Activated T-cell treated with anti-CD3 and anti-CD28 coated beads, Interleukin-2, amount 50 U/mL, for 48 hours (primary cell): Measurements from ENCODE around the gene MPP2.
A peak's percentile ranks its signal among the peaks of the same experiment; 100 is the strongest.
"Not testable (repeated sequence)": the region's sequence is repeated elsewhere in the genome, so short reads cannot be mapped to it uniquely, and the experiment has no call there.

Experiments used
- DNase-seq, 2 experiments: peaks; one replicate each; pipeline ENCODE4 v3.0.0-alpha.2; 2020

Gene MPP2

DNA sequence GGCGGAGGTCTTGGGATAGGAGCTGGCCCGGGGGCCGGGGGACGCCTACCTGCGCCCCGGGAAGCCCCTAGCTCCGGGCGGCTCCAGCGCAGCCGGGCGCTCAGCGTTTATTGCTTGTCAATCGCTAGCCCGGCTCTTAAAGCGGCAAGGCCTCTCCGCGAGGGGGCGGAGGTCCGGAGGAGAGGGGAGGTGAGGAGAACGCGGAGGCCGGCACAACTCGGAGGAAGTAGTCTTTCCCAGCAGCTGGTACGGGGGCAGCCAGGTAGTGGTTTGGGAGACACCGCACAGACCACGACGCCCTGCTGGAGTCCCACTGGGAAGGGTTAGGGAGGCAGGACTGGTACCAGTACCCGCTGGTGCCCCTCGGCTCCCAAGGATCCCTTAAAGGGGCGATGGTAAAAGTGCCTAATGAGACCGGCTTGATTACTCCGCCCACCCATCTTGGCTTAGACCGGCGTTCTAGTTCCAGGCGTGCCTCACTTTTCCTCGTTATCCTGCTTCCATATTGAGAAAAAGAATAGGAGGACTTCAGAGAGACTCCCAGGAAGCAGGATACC lies at the start of gene MPP2:
MPP2 (minus strand) TSS at position 112 of the 557 bp plus-strand sequence. CDS start 3,076 bp downstream, outside the sequence.
- DNase-seq = peak; percentile 74 to 77

GRCh38 chr17:43956222-43956621 lies 48.9 kb upstream of the MPP2 start:
- DNase-seq = no peak

DNA sequence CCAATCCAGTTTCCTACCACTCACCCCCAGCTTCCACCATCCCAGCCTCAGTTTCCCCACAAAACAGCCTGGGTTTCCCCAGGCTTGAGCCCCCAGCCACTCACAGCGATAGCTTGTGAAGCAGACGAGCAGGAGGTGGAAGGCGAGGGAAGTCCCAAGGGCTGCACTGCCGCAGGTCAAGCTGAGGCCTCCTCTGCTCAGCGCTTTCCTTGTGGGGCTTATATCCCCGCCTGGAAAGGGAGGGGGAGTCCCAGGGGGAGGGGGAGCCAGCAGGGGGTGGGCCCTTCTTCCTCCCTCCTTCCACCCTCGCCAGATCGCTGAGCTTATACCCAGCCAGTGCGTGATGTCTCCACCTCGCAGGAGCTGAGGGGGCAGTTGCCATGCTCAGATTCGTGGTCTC lies 46.4 kb upstream of the MPP2 start, which contains the start of gene PYY:
PYY (minus strand) TSS at position 195 of the 400 bp plus-strand sequence. CDS start 457 bp downstream, outside the sequence.
- no peak for DNase-seq

GRCh38 chr17:43952724-43953666 lies 45.7 kb upstream of the MPP2 start:
- no peak for DNase-seq

DNA sequence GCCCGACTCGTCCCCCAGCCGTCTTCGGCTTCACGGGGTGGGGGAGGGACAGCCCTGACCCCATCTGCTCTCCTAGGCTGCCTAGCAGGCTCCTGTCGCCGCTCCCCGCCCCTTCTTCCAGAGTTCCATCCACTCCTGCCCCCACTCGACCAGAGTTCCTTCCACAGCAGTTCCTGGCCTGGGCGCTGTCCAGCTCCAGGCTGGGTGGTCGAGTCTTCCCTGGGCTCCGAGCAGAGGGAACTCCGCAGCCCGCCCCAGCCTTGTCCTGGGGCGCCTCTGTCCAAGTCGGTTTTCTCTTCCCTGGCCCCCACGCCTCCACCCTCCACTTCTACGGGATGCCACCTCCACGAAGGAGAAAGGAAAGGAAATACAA lies 45.0 kb upstream of the MPP2 start:
- no peak for DNase-seq

DNA sequence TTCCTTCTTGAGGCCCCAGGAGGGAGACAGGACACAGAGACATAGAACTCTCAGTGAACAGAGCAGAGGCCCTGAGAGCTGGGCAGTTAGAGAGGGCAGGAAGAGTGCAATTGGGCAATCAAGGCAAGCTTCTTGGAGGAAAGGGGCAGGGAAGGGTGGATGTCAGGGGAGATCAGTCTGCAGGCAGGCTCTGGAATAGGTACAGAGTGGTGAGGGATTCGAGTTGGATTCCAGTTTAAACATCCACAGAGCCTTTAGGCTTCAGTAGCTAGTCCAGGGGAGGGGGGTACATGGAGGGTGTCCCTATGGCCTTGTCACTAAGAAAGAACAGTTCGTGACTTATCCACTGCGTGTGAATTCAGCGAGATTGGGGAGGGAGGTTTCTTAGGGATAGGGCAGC lies 44.4 kb upstream of the MPP2 start:
- no peak for DNase-seq

- DNase-seq = no peak
These were observed 43.2 kb upstream of the MPP2 start for GRCh38 chr17:43950554-43950953.

GRCh38 chr17:43949781-43950180 lies 42.4 kb upstream of the MPP2 start:
- DNase-seq = no peak

GRCh38 chr17:43946781-43947180 lies 39.4 kb upstream of the MPP2 start:
- DNase-seq = no peak

GRCh38 chr17:43945074-43945829 lies 37.9 kb upstream of the MPP2 start:
- DNase-seq = no peak

GRCh38 chr17:43942051-43942685 lies 34.8 kb upstream of the MPP2 start, which contains the start of gene PPY:
Gene PPY, minus strand, starts transcription at chr17:43942476. Its CDS starts 822 bp downstream, at chr17:43941654.
- no peak for DNase-seq

- DNase-seq = peak; percentile 45 to 59
These were observed 33.3 kb upstream of the MPP2 start for GRCh38 chr17:43940630-43941029.

- no peak for DNase-seq
These were observed 32.5 kb upstream of the MPP2 start for GRCh38 chr17:43939886-43940285.

DNA sequence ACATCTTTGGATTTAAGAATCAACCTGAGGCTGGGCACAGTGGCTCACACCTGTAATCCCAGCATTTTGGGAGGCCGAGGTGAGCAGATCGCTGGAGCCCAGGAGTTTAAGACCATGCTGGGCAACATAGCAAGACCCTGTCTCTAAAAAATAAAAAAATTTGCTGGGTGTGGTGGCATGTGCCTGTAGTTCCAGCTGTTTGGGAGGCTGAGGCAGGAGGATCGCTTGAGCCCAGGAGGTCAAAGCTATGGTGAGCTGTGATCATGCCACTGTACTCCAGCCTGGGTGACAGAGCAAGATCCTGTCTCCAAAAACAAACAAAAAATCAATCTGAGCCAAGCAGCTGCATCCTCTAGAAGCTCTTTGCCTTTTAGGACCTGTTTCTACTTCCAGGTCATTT lies 32.1 kb upstream of the MPP2 start:
- not testable (repeated sequence) for DNase-seq

DNA sequence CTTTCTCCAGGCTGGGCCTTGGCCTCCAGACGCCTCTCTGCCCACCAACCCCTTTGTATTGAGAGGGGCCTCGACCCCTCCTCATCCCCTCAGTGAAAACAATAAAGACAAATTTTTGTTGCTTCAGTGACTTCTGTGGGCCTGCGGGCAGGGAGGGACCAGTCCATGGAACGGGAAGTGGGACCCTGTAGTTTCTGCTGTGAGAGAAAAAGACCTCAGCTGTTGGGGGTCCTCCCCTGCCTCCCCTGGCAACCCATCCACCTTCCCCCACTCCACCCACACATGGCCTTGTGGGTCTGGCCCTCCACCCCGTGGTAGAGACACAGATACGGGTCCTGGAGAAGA lies 31.5 kb upstream of the MPP2 start:
- DNase-seq = no peak

GRCh38 chr17:43936434-43936833 lies 29.1 kb upstream of the MPP2 start:
- DNase-seq = no peak

DNA sequence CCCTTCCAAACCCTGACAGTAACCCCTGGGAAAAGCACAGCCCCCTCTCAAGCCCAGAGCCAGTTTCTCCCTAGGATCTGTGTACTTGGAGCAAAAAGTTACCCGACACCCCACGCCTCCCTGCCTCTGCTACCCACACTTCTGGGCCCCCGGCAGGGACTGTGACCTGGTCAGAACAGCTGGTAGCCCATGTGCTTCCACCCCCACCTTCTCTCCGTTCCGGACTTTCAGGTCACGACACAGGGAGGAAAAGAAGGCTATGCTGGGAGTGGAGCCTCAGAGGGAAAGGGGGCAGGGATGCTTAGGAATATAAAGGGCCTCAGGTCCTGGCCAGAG lies 28.6 kb upstream of the MPP2 start:
- no peak for DNase-seq

- no peak for DNase-seq
These were observed 28.0 kb upstream of the MPP2 start for GRCh38 chr17:43935204-43935925.

DNA sequence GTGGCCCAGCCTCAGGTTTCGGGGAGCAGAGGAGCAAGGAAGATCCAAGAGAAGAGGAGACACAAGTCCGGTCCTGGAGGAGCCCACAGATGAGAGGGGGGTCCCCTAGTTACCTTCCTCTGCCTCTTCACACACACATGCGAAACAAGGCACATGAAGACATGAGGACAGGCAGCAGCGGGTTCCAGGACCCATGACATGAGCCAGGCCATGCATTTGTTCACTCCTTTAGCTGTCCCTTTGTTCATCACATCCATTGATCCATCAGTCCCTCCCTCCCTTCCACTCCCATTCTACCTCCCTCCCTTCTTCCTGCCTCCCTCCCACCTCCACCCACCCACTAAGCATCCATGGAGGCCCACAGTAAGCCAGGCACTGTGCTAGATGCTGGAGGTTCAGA lies 25.6 kb upstream of the MPP2 start:
- DNase-seq = no peak

- no peak for DNase-seq
These were observed 25.0 kb upstream of the MPP2 start for GRCh38 chr17:43932357-43932756.

- DNase-seq = no peak
These were observed 23.8 kb upstream of the MPP2 start for GRCh38 chr17:43931062-43931571.

- DNase-seq = no peak
These were observed 21.3 kb upstream of the MPP2 start for GRCh38 chr17:43928609-43929008.
